Activated T-cell treated with anti-CD3 and anti-CD28 coated beads for 1 hour (primary cell): ENCODE measurements around the gene RBFOX1.

Experiments
- DNase-seq: peaks from one replicate; pipeline ENCODE4 v3.0.0-alpha.2; 2020; ENCODE audit warnings: low read depth

Gene RBFOX1

GRCh38 chr16:7373776-7374175, 41.1 kb downstream of the RBFOX1 start:
- no peak for DNase-seq

GRCh38 chr16:7374614-7375174, 42.0 kb downstream of the RBFOX1 start:
- no peak for DNase-seq

- no peak for DNase-seq
These were observed 43.6 kb downstream of the RBFOX1 start for GRCh38 chr16:7376227-7376626.

- DNase-seq: no peak
These were observed 44.6 kb downstream of the RBFOX1 start for GRCh38 chr16:7377231-7377630.

- no peak for DNase-seq
These were observed 45.5 kb downstream of the RBFOX1 start for GRCh38 chr16:7378024-7378695.

- DNase-seq: no peak
These were observed 47.8 kb downstream of the RBFOX1 start for GRCh38 chr16:7380441-7380840.

- DNase-seq: no peak
These were observed 48.3 kb downstream of the RBFOX1 start for GRCh38 chr16:7380911-7381310.

GRCh38 chr16:7381671-7382070, 49.0 kb downstream of the RBFOX1 start:
- no peak for DNase-seq

- no peak for DNase-seq
These were observed 49.9 kb downstream of the RBFOX1 start for GRCh38 chr16:7382521-7382920.

- no peak for DNase-seq
These were observed 58.3 kb downstream of the RBFOX1 start for GRCh38 chr16:7390974-7391373.

GRCh38 chr16:7391694-7392093, 59.0 kb downstream of the RBFOX1 start:
- no peak for DNase-seq

GRCh38 chr16:7392206-7392605, 59.6 kb downstream of the RBFOX1 start:
- no peak for DNase-seq

GRCh38 chr16:7393680-7394079, 61.0 kb downstream of the RBFOX1 start:
- DNase-seq: no peak

- no peak for DNase-seq
These were observed 62.2 kb downstream of the RBFOX1 start for GRCh38 chr16:7394720-7395336.

GRCh38 chr16:7397901-7398300, 65.3 kb downstream of the RBFOX1 start:
- no peak for DNase-seq

- no peak for DNase-seq
These were observed 65.9 kb downstream of the RBFOX1 start for GRCh38 chr16:7398536-7398935.

GRCh38 chr16:7399296-7399695, 66.7 kb downstream of the RBFOX1 start:
- no peak for DNase-seq

- DNase-seq: no peak
These were observed 67.7 kb downstream of the RBFOX1 start for GRCh38 chr16:7400117-7400890.

- no peak for DNase-seq
These were observed 71.6 kb downstream of the RBFOX1 start for GRCh38 chr16:7404217-7404616.

- DNase-seq: no peak
These were observed 72.5 kb downstream of the RBFOX1 start for GRCh38 chr16:7405166-7405565.

GRCh38 chr16:7408700-7409365, 76.2 kb downstream of the RBFOX1 start:
- no peak for DNase-seq

- no peak for DNase-seq
These were observed 86.8 kb downstream of the RBFOX1 start for GRCh38 chr16:7419441-7419840.
